ENCODE measurements around the gene PLPP3.
A peak's percentile ranks its signal among the peaks of the same experiment; 100 is the strongest.

The PLPP3 gene

DNA sequence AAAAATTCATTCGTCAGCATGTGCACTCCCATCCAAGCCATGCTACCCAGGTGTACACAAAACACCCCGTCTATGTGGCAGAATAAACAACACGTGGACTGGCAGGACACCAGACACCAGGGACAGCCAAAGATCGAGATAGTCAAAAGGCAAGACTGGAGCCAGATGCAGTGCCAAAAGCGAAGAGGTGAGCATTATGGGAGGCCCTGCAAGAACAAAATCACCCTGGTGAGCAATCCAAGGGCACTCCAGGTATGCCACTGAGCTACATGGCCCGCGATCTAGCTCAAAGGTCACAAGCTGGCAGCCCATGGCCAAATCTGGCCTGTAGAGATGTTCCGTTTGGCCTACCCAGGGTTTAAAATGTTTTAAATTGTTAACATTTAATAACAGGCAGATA lies 33.7 kb downstream of the PLPP3 start:
- DNase-seq = no peak

GRCh38 chr1:56543783-56544612 lies 35.4 kb downstream of the PLPP3 start:
- no peak for DNase-seq

DNA sequence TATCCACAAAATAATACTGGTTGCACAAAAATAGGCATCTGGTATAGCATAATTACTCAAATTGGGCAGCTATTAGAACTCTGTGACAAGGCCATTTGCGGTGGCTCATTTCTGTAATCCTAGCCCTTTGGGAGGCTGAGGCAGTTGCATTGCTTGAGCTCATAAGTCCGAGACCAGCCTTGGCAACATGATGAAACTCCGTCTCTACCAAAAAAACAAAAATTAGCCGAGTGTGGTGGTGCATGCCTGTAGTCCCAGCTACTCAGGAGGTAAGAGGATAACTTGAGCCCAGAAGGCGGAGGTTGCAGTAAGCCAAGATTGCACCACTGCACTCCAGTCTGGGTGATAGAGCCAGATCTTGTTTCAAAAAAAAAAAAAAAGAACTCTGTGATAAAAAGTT lies 36.7 kb downstream of the PLPP3 start:
- no peak for DNase-seq

GRCh38 chr1:56541408-56541807 lies 38.0 kb downstream of the PLPP3 start:
- DNase-seq = no peak

- no peak for DNase-seq
These were observed 38.9 kb downstream of the PLPP3 start for GRCh38 chr1:56540467-56540866.

GRCh38 chr1:56539520-56539931 lies 39.8 kb downstream of the PLPP3 start:
- DNase-seq = no peak

DNA sequence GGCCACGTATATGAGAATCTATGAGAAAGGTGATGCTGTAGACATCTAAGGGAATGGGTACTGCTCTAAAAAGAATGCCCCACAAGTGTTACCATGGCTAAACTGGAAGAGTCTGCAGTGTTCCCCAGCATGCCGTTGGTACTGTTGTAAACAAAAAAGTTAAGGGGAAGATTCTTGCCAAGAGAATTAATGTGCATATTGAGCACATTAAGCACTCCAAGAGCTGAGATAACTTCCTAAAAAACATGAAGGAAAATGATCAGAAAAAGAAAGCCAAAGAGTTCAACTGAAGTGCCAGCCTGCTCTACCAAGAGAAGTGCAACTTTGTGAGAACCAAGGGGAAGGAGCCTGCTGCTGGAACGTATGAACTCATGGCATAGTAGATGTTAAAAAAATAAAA lies 40.8 kb downstream of the PLPP3 start:
- no peak for DNase-seq

DNA sequence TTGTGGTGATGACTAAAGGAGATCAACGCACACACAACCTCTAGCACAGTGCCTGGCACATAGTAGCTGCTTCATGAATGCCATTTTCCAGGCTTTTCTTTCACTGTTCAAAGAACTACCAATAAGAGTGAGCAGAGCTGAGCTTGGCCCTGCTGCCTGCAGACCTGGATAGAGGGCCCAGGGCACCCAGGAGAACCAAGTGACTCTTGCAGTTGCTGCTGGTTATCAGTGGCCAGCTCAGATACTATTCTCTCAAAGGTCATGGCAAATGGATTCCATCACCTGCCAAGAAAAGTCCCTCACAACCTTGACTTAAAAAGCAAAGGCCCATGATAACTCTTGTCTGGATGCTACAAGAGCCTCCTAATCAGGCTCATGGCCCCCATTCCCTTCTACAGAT lies 41.7 kb downstream of the PLPP3 start:
- DNase-seq = no peak

- DNase-seq = no peak
These were observed 43.4 kb downstream of the PLPP3 start for GRCh38 chr1:56535939-56536338.

DNA sequence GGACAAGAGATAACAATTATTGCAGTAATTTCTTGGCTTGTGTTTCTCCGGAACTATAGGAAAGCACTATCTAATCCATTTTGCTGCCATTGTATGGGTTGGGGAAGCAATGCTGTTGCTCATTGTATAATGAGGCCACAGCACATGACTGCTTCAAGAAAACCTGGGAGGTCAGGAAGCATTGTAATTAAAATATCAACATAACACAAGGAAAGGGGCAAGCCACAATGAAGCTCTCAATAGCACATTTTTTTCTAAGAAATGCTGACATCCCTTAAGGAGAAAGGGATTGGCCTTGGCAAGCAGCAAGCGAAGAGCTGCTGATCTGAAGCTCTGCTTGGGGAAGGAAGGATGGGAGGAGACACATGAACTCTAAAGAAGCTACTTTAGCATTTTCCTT lies 44.0 kb downstream of the PLPP3 start:
- no peak for DNase-seq

- no peak for DNase-seq
These were observed 45.2 kb downstream of the PLPP3 start for GRCh38 chr1:56534130-56534651.

GRCh38 chr1:56533621-56534020 lies 45.7 kb downstream of the PLPP3 start:
- DNase-seq = no peak

GRCh38 chr1:56533197-56533596 lies 46.2 kb downstream of the PLPP3 start:
- DNase-seq = no peak

DNA sequence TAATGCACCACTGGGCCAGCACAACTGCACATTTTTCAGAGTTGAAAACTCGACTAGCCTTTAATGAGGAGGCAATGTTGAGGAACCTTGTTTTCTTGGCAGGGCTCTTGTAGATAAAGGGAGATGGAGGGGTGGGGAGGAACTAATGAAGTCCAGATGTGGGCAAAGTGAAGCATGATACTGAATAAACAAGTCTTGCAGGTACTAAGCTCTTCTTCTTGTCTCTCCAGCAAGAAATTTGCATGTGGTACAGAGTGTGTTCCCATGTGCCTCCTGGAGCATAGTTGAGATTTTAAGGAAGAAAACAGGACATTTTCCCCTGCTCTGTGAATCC lies 47.0 kb downstream of the PLPP3 start:
- no peak for DNase-seq

DNA sequence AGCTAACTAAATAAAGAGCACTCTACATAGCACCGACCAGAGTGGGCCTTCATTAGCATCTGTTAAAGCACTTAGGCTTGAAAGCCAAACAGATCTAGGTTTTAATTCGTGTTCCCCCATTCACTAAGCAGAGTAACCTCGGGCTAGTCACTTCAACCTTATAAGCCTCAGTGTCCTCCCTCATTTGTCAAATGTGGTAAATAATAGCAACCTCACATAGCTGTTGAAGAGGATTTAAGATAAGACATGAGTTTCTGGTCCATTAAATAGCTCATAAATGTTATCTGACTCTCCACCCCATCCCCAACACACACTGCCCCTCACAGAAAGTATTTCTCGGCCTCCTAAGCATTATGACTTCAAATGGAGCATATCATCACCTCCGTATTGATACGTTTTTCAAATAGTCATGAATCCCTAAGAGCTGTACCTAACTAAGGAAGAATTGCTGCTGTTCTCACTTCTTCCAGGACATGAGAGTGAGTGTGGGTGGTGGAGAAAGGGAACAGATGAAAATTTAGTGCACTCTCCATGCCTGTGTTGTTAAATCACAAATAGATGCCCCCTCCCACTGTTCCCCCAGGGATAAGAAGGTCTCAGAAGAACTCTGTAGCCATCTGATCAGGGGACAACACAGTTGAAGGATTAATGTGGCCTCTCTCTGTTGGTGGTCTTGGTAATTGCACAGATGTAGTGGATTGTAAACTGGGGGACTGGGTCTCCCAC lies 47.6 kb downstream of the PLPP3 start:
- no peak for DNase-seq

GRCh38 chr1:56529801-56530200 lies 49.6 kb downstream of the PLPP3 start:
- DNase-seq = no peak

DNA sequence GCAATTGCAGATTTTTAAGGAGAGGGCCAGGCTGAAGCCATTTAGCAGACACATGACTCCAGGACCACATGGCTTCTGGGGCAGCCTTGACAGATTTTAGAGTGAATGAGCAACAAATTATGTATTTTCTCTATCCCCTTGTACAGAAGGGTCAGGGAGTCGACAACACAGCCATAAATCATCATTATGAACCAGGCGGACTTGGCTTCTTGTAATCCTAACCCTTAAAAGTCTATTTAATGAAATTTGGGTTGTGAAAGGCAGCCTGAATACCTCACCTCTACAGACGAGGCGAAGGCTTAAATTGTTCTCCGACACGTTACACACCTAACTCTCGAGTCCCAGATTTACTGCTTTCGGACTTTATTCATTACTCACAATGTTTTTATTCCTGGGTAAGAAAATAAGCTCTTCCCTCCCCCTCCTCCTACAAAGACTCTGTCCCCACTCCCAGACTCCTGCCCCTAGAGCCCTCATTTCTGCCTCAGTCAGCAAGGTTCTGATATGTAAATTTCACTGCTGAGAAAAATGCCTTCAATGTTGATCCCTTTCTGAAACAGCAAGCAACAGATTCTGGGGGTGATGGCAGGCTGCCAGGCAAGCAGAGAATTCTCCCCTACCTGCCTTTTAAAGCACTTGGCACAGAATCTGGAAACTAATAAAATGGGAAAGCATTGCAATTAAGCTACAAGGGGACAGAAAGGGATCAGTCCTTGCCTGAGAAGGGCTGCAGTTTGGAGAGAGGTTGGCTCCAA lies 51.6 kb downstream of the PLPP3 start:
- peak; percentile 85 for DNase-seq

GRCh38 chr1:56526571-56527174 lies 52.7 kb downstream of the PLPP3 start:
- DNase-seq = peak; percentile 21

DNA sequence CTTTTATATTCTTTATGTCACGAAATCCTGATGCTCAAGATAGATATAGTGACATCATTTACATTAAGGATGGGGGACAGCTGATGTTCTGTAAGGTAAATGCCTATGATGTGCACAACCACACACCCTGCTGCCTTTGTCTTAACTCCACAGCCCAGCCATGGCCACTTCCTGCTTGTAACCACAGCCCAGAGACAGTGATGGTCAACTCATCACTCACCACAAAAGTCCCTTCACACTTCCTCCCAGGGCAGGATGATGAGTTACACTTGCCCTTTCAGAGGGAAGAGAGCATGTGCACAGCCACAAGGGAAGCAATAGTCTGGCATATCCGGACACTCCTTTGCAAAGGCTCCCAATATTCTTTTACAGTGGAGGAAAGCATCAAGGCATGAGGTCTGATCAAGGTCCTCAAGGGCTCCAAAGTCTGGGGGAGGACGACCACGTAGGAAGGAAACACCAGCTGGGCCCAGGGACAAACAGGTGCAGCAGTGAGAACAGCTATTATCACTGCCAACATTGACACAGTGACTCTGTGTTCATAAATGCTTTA lies 53.8 kb downstream of the PLPP3 start:
- no peak for DNase-seq

DNA sequence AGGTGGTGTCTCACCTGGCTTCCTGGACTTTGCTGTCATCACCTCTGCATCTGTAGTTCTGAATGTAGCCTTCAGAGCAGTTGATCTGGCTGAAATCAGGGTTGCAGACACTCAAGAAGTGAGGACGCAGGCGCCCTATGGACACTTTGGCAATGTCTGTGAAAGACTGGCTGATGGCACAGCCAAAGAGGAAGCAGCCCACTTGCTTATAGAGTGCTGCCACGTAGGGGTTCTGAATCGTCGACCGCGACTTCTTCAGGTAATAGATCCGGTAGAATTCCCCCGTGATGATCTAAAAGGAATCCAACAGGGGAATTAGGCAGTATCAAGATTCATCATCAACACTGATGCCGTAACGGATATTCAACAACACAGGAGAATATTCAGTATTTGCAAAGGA lies 55.1 kb downstream of the PLPP3 start:
- no peak for DNase-seq

GRCh38 chr1:56522680-56523079 lies 56.7 kb downstream of the PLPP3 start:
- no peak for DNase-seq

DNA sequence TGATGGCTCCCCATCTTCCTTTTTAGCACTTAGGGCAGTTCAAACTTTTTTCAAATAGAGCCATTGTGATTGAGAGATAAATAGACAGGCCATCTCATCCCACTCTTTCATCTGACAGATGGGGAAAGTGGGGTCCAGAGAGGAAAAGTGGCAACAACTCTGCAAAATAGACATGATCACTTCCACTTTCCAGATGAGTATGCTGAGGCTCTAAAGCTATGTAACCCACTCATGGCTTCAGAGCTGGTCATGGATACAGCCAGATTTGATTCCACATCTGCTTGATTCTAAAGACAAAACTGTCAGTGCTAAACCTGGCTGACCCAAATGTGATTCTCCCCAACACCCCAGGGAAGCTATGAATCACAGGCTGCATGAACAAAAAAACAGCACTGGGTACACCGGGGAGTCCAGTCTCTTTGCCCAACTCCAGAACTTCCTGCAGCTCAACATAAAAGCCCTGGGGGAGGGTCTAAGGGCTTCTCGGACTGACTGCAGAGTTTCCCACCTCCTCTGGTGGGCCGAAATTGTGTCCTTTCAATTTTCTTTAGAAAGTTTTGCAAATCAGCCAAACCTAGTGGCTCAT lies 59.3 kb downstream of the PLPP3 start:
- no peak for DNase-seq
